HG02642 (cell line): Measurements from ENCODE around the gene GATA2.

Experiments used
- ATAC-seq: cut with Tn5 transposase; IDR thresholded peaks from one replicate; pipeline ENCODE4 v1.9.1; 2021; ENCODE audit warnings: mild to moderate bottlenecking; ENCODE audit not compliant: unreplicated experiment, poor library complexity

The GATA2 gene

DNA sequence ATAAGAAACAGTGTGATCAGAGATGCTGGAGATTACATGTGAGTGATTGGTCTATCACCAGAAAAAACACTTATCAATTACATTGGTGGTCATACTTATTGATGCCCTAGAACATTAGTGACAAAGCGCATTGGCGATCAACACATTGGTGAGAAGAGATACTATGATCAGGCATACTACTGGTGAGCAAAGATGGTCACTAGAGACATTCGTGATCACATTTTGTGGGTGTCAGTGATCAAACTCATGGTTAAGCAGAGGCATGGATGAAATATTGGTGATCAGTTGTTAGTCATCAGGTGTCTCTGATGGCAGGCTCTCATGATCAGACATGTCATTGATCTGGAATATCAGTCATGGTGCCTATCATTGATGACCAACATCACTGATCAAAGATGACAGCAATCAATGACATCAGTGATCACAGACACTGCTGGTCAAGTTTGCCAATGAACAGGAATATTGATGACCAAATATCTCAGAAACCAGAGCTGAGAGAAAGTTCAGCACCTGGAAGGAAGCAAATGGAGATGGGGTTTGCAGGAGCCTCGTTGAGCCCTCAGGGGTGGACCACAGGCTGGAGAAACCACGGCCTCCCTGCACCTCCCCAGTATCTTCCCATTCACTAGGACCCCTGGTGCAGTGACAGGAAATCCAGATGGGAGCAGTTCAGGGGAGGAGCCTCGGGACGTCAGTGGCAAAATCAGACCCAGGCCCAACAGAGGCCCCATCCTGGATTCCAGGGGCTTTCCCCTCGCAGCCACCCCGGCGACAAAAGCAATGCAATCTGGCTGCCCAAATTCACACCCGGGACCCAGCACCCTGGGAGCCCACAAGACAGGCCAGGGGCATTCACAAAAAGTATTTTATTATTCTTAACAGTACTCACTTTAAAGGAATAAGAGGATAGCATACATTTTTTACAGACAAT, 14.2 kb downstream of the GATA2 start:
- no peak for ATAC-seq

DNA sequence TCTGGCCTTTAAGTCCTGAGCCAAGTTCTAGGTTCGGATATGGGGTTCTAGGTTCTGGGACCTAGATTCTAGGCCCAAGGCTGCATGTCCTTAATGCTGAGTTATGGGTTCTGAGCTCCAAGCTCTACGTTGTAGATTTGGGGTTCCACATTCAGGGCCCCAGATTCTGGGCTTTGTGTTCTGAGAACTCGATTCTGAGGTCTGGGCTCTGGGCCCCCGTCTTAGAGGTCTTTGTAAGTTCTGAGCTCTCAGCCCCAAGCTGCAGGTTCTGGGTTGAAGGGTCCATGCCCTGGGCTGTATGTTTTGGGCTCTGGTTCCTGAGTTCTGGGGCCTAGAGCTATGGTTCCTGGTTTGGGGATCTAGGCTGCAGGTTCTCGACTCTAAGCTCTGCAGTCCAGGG, 16.3 kb downstream of the GATA2 start:
- ATAC-seq, result no peak

DNA sequence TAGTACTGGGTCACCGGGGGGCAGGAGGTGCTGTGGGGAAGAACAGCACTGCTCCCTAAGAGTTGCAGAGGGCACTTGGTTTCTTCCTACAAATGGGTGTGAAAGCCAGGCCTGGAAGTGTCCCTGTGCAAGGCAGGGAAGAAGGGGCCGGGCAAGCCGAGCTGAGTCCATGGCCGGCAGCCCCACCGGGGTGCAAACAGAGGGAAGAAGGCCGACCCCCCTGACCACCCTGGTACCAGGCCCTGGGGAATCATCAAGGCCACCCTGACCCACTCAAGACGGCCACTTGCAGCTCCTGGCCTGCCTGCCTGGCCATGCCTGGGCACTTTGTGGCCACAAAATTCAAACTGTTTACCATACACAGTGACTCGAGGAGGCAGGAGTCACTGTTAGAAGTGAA, 17.6 kb downstream of the GATA2 start:
- ATAC-seq, result no peak

DNA sequence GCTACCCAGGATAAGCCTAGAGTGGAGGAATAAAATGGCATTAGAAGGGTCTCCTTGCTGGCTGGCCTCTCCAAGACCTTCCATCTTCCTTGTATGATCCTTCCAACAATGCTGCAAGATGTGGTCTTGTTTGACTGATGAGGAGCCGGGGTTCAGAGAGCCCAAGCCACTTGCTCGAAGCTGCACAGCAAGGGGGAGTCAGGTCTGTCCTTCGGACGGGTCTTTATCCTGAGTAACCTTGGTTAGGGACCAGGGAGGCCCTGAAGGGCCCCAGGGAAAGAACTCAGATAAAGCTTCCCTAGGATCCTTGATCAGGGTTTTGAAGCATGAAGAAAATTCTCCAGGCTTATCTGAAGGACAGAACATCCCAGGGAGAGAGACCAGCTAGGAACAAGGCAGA, 19.3 kb downstream of the GATA2 start:
- no peak for ATAC-seq

DNA sequence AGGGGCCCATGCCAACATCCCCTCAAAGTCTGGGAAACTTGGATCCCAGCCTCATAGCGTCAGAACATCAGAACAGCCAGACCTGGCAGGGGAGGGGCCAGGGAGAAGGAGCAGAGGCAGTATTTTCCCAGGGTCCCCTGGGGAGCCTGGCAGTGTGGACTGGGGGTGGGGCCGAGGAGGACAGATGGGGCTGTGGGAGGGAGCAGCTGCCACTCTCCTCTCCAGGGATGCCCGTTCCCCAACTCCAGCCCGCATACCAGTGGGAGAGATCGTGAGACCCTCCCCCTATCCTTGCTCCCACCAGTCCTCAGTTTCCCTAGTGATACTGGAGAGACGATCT, 19.9 kb downstream of the GATA2 start:
- ATAC-seq, result no peak

DNA sequence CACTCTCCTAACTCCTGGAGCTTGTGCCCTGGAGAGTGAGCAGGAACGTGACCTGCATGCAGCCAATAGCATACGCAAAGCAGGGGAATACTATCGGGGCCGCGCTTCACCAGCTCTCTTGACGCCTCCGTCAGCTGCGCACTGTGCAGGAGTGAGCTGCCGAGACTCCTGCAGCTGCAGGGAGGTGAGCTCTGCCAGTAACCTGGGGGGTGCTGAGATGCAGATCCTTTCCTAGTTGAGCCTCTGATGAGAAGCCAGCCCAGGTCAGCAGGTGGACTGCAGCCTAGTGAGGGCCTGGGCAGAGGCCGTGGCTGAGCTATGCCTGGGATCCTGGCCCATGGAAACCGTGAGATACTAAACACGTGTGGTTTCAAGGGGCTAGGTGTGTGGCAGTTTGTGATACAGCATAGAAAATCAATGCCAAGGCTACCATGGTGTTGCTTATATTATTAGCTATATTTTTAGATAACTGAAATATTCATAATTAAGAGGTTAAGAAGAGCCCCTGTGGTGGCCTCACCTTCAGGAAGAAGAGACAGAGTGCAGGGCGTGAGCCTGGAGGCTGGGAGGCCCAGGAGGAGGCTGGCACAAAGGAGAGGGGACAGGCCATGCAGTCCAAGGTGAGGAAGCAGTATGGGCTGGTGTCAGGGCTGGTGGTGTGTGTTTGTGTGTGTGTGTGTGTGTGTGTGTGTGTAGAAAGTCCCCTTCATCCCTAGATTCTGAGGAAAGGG, 20.4 kb downstream of the GATA2 start:
- no peak for ATAC-seq

DNA sequence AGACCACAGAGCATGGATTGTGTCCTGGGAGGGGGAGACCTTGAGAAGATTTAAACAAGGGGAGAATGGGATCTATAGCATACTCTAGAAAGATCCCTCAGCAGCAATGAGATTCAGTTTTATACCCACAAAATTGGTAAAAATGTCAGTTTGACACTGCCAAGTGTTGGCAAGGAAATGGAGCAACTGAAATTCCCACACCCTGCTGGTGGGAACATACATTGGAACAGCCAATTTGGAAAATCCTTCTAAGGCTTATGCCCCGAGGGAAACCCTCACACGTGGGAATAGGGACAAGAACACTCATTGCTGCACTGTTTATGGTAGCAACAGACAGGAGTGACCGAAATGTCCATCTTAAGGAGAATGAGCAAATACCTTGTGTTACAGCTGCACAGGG, 21.3 kb downstream of the GATA2 start:
- no peak for ATAC-seq

DNA sequence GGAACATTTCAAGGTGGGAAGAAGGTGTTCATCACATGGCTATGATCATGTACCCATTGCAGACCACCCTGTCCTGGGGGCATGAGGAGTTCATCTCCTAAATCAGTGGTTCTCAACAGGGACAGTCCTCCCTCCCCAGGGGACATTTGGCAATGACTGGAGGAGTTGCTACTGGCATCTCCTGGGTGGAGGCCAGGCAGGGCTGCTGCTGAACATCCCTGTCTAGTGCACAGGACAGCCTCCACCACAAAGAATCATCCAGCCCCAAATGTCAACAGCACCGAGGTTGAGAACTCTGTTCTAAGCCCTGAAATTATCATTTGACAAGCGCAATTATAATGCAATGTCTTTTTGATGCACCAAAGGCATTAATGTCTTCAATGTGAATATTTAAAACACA, 21.9 kb downstream of the GATA2 start:
- no peak for ATAC-seq

DNA sequence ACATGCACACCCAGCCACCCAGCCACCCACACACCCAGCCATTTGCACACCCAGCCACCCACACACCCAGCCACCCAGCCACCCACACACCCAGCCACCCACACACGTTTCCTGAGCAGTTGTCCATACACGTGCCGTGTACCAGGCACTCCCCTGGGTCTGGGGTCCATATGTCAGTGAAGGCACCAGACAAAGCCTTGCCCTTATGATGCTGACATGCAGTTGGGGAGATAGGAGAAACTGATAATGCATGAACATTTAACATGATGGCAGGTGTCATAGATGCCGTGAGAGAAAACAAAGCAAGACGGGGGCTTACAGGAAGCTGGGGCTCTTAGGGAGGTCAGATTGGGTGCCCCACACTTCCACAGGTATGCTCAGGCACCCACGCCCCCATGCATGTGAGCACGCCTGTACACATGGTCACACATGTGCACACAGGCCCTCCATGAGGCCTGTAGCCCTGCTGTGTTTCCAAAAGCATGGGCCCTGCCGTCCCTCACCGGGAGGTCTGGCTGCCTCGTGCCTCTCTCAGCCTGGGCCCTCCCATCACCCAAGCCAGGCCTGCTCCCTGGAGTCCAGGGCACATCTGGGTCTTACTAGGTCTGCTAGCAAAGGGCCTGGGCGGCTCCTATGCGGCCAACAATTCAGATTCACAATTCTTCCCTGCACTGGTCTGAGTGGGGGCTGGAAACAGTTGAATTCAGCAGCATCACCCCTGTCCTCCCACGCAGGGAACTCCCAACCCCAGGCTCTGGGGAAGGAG, 22.7 kb downstream of the GATA2 start:
- no peak for ATAC-seq

DNA sequence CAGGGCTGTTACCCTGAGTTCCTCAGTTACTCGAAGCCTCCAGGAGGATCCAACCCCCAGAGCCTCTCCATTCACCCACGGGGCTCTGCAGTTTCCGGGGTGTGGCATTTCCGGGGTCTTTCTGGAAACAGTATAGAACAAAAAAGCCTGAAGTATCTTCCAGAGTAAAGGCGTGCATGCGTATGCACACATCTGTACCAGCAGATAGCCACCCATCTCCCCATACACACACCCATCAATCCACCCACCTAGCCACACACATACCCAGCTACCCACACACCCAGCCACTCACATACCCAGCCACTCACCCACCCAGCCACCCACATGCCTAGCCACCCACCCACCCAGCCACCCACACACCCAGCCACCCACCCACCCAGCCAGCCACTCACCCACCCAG, 23.4 kb downstream of the GATA2 start:
- no peak for ATAC-seq

DNA sequence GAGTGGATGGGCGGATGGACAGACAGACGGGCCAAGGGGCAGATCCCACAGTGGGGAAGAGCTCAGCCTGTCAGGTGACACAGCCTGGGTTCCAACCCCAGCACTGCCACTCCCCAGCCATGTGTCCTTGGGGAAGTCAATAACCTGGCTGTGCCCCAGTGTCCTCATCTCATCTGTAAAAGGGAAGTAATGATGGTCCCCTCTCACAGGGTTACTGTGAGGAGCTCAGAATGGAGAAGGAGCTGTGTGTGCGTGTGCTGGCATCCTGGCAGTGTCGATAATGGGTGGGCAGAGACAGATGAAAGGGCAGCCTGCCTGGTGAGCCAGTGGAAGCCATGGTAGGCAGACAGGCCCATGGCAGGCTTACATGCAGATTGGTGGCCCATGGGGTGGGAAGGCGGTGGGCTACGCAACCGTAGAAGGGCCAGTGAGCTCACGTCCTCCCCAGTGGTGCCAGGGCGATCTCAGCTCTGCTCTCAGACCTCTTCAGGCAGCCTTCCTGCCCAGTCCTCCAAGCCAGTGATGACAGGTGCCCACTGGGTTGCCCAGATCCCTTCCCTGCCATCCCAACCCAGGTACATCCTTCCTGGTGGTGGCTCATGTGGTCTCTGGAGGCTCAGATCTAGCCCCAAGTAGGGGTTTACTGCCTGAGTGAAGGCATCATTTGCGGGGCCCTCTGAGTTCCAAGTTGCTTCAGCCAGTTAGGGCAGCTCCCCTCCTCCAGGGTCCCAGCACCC, 24.0 kb downstream of the GATA2 start:
- ATAC-seq, result no peak

DNA sequence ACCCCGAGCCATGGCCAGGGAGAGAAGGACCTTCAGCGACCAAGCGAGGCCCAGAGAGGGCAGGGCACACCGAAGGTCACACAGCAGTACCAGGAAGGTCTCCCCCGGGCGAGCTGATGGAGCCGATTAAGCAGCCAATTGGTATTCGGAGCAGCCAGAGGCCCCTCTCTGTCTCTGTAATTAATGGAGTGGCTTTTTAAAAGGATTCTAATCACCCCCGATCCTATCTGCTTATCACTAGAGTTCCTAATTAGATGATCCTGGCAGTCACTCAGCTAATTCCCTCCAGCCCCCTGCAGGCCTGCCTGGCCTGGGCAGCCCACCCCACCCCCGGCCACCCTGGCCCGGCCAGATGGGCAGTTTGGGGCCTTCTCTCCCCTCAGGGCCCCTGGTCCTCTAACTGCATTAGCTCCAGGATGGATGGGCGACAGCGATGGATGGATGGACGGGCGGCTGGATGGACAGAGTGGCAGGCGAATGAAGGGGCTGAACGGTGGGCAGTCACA, 24.7 kb downstream of the GATA2 start:
- no peak for ATAC-seq

DNA sequence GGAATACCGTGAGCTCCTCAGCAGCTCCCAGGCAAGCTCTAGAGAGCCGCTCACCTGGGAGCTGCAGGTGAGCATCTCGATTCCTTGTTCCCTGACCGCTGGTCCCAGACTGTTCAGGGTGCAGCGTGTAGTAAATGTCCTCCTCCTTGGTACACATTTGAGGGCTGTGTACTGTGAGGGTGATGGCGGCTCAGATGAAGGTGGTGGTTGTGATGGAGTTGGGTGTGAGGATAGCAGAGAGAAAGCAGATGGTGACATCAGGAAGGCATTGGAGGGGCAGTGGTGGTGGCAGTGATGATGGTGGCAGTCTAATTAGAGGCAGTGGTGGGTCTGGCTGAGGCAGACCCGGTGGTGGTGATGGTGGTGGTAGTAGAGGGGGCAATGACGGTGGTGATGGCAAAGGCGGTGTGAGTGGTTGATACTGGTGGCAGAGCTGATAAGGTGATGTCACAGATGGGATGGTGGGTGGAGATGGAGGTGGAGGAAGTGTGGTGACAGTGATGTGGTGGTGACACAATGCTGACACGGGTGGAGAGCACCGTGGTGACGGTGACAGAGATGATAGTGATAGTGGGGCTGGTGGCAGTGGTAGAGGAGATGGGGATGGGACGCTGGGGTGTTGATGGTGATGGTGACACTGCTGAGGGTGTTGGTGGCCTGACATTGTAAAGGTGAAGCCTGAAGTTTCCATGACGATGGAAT, 26.0 kb downstream of the GATA2 start, which contains the start of gene DNAJB8:
TSS of gene DNAJB8 (minus strand) at position 51 of the 702 bp plus-strand sequence. CDS start 3,645 bp downstream, outside the sequence.
- ATAC-seq, result no peak

DNA sequence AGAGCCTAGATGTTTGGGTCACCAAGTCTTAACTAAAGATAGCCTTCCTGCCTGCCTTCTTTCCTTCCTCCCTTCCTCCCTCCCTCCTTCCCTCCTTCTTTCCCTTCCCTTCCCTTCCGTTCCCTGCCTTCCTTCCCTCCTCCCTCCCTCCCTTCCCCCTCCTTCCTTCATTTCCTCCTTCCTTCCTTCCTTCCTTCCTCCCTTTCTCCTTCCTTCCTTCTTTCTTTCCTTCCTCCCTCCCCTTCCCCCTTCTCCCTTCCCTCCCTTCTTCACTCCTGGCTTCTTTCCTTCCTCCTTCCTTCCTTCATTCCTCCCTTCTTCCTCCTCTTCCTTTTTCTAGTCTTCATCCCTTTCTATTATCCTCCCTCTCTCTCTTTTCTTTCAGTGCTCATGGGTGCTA, 28.3 kb downstream of the GATA2 start:
- ATAC-seq, result no peak

DNA sequence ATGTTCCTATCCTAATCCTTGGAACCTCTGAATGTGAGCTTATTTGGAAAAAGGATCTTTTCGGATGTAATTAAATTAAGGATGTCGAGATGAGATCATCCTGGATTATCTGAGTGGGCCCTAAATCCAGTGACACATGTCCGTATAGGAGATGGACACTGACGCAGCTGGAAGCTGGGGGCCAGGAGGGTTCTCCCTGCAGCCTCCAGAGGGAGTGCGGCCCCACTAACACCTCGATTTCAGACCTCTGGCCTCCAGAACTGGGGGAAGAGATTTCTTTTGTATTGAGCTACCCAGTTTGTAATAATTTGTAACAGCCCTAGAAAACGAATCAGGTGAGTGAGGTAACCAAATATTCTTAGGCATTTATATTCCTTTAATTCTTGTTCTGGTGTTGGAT, 28.8 kb downstream of the GATA2 start:
- no peak for ATAC-seq

DNA sequence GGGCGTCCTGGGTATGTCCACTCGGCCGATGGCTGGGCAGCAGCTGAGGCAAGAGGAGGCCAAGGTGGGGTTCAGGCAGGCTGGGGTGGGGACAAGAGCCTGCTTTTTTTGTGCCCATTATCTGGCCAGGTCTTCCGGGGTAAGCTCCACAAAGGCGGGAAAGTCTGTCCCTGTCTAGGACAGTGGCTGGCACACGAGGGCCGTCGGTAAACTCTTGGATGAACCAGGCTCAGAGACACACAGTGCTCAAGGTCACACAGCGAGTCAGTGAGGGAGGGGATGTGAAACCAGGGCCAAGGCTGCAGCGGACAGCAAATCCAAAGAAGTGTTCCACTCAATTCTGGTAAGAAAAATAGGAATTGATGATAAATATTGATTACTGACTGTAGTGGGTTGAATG, 29.2 kb downstream of the GATA2 start:
- ATAC-seq, result no peak

DNA sequence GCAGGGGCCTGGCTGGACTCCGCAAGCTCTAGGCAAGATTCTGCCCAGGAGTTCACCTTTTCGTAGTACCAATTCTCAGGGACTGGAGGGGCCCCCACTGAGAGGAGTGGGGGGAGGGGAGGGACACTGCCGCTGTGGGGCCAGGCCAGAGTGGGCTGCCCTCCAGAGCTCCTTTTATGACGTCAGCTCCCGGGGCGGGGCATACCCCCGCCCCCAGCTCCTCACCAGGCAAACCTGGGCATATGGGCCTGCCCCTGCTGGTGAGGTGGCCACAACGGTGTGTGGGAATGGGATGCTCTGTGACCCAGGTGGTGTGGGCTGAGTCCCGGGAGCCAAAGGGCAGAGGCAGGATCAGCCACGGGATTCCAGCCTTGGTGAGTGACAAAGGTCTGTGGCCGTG, 29.6 kb downstream of the GATA2 start:
- no peak for ATAC-seq

DNA sequence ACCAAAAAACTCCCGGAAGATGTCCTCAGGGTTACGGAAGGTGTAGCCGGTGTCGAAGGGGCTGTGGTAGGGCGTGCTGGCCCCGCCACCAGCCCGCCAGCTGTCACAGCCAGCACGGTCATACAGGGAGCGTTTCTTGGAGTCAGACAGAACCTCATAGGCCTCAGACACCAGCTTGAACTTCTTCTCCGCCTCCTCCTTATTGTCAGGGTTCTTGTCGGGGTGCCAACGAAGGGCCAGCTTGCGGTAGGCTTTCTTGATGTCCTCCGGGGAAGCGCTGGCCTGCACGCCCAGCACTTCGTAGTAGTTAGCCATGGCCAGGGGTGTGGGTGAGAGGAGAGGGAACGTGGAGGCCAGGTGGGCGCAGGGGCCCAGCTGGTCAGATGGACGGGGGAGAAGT, 30.1 kb downstream of the GATA2 start:
- ATAC-seq, result no peak

DNA sequence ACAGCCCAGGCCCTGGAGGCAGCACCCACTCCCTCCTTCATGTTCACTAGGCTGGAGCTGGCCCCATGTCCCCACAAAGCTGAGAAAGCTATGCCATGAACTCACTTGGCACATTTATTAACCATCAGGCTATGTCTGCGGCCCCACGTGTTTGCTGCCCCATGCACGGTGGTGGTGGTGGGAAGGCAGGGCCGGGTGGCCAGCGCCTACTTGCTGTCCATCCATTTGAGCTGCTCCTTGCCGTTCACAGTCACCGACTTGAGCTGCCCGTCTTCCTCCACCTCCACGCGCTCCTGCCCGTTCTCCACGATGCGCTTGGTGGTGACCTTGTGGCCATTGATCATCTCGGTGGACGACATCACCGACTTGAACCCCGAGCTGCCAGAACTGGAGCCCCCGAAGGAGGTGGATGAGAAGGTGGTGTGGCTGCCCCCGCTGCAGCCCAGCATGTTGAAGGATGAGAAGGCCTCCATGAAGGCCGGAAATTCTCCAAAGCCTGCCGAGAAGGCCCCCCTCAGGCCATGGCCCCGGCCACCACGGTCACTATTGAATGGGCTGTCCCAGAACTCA, 30.6 kb downstream of the GATA2 start:
- no peak for ATAC-seq
